Measurements from ENCODE around the gene CDH23.

- TF ChIP-seq CTCF (IDR thresholded peaks at IDR 0.05; ENCODE audit: low read depth, low read length, poor library complexity, severe bottlenecking) = no peak
- no peak for TF ChIP-seq EZH2phosphoT487 (IDR thresholded peaks at IDR 0.05; ENCODE audit: borderline replicate concordance, low read length)
Observed at GRCh38 chr10:71463111-71463510, 66.4 kb downstream of the CDH23 start.
